Testis (tissue), 2 donors: ENCODE results near the gene ALOX5AP.

Source experiments
- POLR2A ChIP-seq: fragments of 450-650 bp; IDR thresholded peaks from one replicate; pipeline ENCODE4 v1.6.1; 2017; ENCODE audit warnings: antibody characterized with exemption, mild to moderate bottlenecking, moderate library complexity
- TF ChIP-seq, protein P1 (sequence below), 3 experiments: fragments of 450-650 bp in 2 of 3; fragments of 200-600 bp in 1 of 3; sonication (generic) in 1 of 3; IDR thresholded peaks; one replicate each; pipeline ENCODE4 v1.5.1; 2016 to 2019; ENCODE audit warnings: antibody characterized with exemption in 3 of 3, mild to moderate bottlenecking in 2 of 3, moderate library complexity in 1 of 3

DNA sequence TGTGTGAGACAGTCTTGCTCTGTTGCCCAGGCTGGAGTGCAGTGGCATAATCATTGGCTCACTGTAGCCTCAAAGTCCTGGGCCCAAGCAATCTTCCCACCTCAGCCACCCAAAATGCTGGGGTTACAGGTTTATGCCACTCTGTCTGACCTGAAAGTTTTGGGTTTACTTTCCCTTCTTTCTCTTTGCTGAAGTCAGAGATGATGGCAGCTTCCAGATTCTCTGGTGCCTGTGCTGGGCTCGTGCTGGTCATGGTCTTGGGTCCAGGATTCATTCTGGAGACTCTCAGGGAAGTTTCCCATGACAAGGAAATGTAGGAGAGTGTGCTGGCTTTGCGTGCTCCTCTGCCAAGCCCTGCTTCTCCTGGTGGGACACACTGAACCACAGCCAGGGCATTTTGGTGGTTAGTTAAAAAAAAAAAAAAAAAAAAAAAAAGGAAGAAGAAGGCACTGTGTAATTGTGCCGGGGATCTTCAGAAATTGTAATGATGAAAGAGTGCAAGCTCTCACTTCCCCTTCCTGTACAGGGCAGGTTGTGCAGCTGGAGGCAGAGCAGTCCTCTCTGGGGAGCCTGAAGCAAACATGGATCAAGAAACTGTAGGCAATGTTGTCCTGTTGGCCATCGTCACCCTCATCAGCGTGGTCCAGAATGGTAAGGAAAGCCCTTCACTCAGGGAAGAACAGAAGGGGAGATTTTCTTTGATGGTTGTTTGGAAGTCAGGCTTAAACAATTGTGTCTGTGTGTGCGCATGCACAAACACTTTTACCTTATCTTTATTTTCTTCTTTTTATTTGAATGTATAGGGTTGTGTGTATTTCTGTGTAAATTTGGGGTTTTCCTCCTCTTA, at the start of gene ALOX5AP:
- TF ChIP-seq, protein P1, sequence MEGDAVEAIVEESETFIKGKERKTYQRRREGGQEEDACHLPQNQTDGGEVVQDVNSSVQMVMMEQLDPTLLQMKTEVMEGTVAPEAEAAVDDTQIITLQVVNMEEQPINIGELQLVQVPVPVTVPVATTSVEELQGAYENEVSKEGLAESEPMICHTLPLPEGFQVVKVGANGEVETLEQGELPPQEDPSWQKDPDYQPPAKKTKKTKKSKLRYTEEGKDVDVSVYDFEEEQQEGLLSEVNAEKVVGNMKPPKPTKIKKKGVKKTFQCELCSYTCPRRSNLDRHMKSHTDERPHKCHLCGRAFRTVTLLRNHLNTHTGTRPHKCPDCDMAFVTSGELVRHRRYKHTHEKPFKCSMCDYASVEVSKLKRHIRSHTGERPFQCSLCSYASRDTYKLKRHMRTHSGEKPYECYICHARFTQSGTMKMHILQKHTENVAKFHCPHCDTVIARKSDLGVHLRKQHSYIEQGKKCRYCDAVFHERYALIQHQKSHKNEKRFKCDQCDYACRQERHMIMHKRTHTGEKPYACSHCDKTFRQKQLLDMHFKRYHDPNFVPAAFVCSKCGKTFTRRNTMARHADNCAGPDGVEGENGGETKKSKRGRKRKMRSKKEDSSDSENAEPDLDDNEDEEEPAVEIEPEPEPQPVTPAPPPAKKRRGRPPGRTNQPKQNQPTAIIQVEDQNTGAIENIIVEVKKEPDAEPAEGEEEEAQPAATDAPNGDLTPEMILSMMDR (IDR thresholded peaks at IDR 0.05): no peak
- TF ChIP-seq POLR2A: no peak
